Hematopoietic multipotent progenitor cell (in vitro differentiated cells): ENCODE measurements around the gene GRIFIN. TPM values are rescaled to one million over a fixed set of nuclear protein-coding genes. Genes with fewer than 3 reads are reported as not detected.

Experiments used
- DNase-seq, 3 donors: peaks; one replicate each; pipeline ENCODE4 v3.0.0-alpha.2; 2011 to 2015; ENCODE audit warnings: low read depth in 2 of 3, low spot score in 2 of 3
- total RNA-seq: library from RNA; depleted of rRNA; stranded (reverse); fragments of >200 nt; gene quantifications from one replicate; pipeline ENCODE4 v1.2.3, GENCODE V29; 2012

The GRIFIN gene
- total RNA-seq, 1 donor, result not detected

DNA sequence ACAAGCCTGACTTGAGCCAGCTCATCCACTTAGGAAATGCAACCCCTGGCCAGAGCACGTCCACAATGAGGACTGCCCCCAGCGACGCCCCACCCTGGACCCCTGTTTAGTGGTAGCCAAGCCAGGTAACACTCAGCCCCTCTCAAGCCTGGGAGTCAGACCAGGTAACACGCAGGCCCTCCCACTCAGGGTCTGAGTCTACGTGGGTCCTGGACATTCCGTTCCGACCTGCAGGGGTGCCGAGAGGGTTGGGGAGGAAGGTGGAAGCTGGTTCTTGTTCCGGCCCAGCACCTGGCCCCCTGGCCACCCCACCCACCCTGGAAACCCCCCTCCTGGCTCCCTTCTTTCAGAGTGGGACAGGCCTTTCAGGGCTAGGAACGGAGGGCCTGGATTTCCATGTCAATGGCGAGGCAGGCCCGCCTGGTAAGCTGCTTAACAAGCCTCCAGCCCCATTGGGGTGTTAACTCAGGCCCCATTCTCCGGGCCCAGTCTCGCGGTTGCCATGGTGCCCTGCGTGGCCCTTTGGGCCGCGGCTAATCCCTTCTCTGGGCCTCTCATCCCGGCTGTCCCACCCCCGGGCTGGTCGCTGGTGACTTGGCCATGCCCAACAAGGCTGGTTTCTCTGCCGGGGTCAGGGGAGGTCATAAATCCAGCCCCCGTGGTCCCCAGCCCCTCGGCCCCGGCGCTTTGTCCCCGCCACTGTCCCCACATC lies 23.7 kb upstream of the GRIFIN start:
- no peak for DNase-seq

DNA sequence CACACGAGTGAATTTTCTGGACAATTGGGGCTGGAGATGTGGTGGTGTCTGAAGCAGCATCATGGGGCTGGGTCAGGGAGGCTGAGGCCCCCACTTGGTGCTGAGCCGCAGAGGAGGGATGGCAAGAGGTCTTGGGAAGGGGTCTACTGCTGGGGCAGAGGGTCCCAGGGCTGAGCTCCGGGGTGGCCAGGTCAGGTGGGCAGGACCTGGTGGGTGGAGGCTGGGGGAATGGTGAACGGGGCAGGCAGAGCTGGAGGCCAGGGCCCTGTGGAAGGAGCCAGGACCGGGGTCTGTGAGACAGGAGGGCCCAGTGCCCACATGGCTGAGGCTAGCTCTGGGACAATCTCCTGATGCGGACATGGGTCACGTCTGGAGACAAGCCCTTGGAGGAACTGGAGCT lies 23.0 kb upstream of the GRIFIN start:
- DNase-seq, result no peak

DNA sequence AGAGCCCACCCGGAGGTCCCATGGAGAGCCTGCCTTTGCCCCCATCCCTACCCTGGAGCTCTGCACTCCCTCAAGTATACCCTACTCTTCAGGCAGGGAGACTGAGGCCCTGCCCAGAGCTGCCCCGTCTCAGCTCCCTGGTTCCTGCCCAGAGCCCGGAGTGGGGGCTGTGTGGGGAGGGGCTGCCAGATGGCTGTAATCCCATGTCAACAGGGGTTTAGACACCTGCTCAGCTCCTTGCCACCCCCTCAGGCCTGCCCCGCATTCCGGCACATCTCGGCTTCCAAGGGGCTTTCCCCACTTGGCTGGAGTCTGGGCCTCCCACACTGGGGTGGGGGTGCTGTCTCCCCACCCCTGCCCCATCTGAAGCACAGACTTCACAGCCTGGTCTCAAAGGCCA lies 22.5 kb upstream of the GRIFIN start:
- DNase-seq, result no peak

DNA sequence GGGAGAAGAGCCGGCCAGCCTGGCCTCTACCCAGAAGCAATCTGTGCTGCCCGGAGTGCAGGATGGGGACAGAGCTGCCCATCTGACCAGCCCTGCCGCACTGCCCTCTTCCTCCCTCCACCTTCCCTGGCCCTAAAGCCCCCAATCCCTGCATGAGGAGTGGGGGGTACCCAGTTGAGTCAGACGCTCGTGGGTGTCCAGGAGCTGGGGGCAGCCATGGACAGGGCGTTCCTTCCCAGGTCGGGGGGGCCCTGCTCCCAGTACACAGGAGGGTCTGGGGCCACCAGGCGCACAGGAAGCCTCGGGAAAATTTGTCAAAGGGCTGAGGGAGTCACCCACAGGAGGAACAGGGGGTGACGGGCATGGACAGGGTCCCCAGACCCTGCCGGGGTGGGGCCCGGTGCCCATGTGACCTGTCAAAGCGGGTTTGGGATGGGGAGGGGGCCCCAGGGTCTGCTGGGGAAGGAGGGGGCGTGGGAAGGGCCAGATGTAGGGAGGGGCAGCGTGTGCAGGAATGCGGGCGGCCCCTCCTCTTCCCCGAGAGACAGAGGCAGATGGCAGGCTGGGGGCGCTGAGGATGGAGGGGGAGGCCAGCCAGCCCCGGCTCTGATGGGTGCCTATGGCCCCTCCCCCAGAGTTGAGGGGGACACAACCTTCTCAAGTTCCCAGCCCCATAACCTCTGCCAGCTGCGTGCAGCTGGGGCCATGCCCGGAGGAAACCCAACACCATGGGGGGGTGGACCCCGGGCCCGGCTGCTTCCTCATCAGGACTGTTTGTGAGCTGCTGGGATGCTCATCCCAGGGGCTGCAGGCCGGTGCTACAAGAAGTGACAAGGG lies 21.5 kb upstream of the GRIFIN start:
- DNase-seq, result peak in 2 of 3 donors; percentile 51 to 69

DNA sequence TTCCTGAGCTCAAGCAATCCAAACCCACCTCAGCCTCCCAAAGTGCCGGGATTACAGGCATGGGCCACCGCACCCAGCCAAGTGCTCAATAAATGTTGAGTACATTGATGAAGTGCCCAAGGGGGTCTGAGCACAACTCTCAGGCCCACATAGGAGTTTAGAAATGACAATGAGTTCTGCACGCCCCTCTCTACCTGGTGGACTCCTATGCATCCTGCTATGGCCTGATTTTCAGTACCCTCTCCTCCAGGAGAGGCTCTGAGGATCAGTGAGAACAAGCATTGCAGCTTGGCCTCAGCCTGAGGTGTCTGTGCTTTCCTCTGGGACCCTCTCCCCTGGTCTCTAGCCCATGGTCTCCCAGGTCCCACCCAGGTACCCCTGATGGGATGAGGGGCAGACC lies 20.9 kb upstream of the GRIFIN start:
- DNase-seq, result no peak

DNA sequence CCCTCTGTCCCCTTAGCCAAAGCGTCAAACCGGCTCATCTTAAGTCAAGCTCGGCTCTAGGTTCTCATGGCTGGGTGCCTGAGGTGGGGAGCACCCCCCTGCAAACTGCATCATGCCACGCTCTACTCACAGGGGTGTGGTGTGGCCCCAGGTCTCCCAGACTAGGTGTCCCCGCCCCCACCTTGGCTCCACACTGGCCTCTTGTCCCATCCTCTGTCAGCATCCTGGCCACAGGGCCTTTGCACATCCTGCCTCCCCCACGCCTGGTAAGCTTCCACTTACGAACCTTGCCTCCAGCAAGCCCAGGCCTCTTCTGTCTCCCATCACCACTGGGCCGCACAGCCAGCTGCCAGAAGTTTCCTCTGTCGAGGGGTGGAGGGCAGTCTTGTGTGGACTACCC lies 20.2 kb upstream of the GRIFIN start:
- DNase-seq, result no peak

DNA sequence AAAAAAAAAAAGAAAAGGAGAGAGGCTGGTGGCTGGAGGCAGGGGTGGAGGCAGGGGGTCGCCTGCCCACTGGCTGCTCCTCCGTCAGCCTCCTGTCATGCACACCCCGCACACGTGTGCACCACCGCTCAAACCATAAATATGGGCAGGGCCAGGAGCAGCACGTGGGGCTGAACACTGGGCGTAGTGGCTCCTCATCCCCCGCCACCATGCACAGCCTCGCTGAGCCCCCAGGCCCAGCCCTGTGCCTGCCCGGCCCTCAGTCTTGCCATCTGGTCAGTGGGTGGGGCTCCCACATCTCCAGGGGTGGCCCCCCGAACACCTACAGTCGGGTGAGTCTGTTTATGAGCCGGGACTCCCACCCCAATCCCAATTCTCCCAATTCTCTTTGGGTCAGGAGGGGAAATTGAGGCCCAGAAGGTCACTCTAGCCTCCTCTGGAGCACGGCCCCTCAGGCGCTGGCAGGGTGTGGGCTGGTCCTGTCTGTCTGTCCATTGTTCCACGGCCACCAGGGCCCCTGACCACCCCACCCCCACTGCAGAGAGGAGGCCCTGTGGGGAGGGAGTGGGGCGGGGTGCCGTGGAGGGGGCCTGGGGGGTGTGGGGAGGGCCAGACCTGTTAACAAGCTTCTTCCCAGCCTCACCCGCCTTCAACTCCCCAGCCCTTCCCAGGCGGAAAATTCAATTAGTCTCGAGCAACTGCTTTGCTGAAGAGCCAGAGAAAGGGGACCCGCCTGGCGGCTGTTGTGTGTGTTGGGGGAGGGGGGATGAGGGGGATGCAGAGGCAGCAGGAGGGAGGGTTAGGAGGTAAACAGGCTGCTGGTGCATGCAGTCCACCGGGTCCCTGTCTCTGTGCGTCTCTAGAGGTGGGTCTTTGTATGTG lies 19.5 kb upstream of the GRIFIN start:
- DNase-seq, result no peak

DNA sequence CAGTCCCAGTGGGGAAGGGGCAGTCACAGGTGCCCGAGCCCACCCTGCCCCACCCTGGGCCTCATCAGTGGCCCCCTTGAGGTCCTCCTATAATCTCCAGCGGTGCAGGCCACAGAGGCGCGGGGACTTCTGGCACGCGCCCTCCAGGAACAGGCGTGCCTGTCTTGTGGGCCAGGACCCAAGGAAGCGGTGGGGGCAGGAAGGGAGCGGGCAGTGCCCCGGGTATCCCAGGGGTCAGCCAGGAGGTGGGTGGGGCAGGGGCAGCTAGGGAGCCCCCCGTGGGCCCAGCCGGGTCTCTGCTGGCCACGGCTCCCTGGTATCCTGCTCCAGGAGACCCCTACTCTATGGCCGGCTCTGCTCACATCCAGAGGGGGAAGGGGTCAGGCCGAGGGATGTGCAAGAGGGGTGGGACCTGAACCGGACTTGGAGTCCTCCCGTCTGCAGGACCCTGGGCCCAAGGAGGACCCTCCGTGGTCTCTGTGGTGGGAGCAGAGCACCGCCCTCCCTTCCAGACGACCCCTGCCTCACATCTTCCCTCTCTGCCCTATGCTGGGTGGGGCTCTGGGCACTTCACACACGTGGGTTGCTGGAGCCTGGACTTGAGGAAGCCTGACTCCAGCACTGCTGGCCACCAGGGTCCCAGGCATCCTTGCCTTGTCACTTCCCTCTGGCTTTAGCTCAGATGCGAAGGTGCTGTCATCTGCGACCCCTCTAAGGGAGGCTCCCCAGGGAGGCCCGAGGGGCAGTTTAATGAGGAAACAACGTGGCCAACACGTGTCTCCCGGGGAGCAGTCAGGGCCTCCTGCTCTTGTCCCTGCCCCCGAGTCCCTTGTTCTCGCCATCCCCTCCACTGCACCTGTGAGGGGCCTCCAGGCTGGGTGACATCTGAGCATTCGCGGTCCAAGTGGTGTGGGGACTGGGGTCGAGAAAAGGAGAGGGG lies 18.3 kb upstream of the GRIFIN start:
- no peak for DNase-seq

DNA sequence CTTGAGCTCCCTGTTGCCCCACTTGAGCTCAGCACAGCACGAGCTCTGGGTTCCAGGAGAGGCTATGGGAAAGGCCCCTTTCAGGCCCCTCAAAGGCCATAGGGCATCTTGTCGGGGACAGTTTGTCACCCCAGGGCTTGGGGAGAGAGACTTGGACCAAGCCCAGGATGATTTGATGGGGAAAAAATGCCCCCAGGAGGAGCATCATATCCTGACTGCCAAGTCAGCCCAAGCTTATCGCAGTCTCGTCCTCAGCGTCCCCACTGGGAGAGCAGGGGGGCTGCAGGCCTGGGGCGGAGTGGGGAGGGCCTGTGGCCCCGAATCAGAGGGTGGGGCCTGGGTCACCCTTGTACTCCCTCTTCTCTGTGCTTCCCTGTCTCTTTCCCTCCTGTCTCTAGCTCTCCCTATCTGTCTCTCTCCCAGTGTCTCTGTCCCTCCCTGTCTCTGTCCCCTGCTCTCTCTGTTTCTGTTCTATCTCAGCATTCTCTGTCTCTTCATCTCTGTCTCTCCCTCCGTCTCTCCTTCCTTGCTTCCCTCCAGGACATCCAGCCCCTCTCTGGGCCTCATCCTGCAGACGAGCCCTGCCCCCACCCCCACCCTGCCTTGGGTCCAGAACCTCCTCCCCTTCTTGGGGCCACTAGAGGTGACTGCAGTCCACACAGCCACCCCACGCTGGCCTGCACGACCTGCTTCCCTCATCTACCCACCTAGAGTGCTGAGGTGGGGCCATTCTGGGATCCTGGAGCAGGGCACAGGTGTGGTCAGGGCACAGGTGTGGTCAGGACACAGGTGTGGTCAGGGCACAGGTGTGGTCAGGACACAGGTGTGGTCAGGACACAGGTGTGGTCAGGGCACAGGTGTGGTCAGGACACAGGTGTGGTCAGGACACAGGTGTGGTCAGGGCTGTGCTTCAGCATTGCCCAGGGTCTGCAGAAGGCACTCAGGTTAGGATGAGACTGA lies 17.3 kb upstream of the GRIFIN start:
- no peak for DNase-seq

DNA sequence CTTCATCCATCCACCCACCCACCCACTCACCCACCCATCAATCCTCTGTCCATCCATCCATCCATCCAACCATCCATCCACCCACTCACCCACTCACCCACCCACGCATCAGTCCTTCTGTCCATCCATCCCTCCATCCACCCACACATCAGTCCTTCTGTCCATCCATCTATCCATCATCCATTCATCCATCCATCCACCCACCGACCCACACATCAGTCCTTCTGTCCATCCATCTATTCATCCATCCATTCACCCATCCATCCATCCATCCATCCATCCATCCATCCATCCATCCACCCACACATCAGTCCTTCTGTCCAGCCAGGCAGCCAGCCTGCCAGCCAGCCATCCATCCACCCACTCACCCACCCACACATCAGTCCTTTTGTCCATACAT lies 15.8 kb upstream of the GRIFIN start:
- no peak for DNase-seq

DNA sequence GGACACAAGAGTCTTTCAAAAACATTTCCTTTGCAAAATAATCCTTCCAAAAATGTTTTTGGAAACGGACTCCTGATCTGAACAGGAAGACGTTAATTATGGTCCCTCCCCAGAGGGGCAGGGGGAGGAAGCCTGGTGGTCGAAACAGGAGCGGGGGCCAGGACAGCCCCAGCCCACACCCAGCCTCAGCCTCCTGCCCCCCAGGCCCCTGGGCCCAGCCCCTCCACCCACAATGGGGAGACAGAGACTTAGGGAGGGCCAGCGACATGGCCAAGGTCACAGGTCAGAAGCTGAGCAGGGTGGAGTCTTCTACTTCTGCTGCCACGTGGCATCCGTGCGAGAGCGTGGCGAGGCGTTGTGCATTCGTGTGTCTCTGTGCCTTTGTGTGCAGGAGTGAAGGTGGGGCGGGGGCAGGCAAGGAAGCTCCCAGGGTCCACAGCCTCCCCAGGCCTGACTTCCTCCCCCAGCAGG lies 14.0 kb upstream of the GRIFIN start:
- no peak for DNase-seq

DNA sequence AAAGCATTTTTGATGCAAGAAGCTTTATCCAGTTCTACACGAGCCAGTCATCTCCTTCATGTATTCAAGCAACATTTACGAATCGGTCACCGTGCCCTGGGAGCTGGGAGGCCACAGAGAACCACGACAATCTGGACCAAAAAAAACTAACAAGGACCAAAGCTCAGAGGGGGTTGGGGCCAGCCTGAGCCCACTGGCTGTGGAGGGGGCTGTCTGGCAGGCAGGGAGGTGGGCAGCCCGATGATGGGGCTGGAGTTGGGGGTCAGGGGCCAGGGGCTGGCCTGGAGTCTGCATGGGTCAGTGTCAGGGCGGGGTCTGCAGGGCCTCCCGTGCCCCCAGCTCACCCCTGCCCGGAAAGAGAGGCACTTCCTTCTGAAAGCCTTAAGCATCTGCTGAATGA lies 12.5 kb upstream of the GRIFIN start:
- DNase-seq, result no peak

DNA sequence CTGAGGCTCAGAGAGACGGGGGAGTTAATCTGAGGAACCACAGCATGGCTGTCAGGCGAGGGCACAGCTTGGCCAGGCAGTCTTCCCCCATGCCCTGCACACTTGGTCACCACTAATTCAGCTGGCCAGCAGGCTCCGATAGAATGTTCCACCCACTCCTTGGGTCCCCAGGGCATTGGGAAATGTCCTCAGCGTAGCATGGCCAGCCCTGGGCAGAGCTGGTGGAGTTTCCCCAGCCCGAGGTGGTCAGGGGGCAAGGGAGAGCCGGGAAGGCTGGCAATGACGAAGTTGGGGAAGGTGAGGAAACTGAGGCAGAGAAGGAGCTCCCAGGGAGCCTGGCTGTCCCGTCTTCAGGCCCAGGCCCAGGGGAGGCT lies 12.1 kb upstream of the GRIFIN start:
- DNase-seq, result no peak

DNA sequence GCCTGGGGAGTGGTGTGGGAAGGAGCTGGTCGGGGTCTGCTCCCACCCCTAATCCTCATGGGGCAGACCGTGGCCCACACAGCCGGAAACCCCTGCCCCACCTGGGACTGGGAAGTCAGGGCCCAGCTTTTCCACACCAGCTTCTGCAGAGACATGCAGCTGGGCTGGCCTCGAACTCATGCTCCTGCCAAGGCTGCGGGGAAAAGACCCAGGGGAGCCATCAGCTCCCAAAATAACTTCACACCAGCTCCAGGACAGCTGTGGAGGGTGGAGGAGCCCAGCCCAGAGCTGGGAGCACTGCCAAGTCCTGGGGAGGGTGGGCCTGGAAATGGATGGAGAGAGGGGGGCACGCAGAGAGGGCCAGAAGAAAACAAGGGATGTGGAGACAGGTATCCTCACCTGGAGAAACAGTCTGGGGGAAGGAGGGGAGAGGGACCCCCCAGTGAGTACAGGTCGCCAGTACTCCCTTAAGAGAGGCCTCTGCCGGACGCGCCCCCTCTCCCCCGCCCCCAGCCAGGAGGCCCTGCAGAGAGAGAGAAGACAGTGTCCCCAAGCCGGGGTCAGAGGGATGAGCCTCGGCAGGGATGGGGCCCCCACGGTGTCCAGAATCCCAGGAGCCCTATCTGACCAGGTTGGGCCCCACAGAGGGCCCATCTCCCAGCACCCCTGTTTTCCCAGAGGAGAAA lies 11.5 kb upstream of the GRIFIN start:
- DNase-seq, result no peak

DNA sequence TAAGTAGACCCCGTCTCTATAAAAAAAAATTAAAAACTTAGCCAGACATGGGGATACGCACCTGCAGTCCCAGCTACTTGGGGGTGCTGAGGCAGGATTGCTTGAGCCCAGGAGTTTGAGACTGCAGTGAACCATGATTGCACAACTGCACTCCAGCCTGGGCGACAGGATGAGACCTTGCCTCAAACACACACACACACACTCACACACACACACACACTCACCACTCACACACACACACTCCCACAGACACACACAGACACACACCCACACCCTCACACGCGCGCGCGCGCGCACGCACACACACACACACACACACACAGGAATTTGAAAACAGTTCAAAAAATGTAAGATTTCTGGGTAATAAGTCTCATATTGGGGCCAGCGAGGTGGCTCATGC lies 8.7 kb upstream of the GRIFIN start:
- DNase-seq, result no peak

DNA sequence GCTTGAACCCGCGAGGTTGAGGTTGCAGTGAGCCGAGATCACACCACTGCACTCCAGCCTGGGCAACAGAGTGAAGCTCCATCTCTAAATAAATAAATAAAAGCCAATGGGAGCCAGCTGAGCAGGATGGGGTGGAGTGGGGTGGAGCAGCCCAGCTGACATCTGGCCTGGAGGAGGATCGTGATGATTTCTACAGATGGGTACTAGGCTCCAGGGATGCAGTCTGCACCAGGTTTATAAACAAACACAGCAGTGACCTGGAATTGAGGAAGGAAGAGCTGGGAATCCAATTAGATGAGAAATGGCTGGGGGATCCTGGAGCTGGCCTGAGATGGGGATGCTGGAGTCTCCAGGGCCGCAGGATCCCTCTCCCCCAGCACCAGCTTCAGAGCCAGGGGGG lies 7.3 kb upstream of the GRIFIN start:
- DNase-seq, result no peak

DNA sequence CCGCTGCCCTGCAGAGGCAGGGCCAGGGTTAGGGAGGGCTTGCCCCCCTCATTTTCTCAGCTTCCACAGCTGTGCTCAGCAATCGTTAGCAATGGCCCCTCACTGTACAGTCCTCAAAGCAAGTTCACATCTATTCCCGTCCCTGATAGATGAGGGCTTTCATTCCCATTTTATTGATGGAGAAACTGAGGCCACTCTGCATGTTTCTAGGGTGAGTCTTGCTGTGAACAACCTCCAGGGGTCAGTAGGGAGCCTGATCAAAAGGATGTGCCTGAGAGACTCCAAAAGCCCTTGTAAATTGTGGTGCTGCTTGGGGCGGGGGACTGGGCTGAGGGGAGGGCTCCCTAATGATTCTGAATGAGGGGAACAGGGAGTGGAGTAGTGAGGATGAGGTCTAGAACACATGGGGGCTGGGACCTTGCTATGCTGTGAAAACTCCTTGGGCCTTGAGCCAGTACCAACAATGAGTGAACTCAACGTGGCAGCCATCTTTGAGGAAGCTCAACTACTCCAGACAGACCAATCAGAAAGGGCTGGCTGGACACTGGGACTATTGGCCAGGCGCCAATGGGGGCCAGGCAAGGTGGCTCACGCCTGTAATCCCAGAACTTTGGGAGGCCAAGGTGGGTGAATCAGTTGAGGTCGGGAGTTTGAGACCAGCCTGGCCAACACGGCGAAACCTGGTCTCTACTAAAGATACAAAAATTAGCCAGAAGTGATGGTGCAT lies 6.7 kb upstream of the GRIFIN start:
- DNase-seq, result no peak

DNA sequence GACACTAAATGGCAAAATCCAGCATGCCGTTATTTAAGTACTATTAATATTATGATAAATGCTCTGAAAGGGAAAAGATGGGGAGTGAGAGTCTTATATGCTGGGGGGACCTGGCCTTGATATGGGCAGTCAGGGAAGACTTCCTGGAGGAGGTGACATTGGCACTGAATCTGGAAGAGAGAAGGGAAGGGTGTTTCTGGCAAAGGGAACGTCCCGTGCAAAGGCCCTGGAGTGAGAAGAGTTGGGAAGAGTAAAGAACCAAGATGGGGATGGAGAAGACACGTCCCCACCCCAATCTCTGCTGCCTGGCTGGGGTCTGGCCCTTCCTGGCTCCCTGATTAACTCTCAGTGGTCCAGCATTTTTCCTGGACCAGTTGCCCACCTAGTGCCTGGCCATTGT lies 5.0 kb upstream of the GRIFIN start:
- DNase-seq, result no peak
